Neural cell (in vitro differentiated cells): ENCODE results near the gene RALGDS. TPM values are rescaled to one million over a fixed set of nuclear protein-coding genes. Genes with fewer than 3 reads are reported as not detected.

Source experiments
- H2AFZ ChIP-seq: fragments of 200-600, 300-800 bp; sonication (generic), shearing (Covaris generic); 2 replicates; pipeline ENCODE4 v1.6.0; 2014; ENCODE audit warnings: low read depth, mild to moderate bottlenecking, antibody characterized with exemption, low read length, moderate library complexity
- H3F3A ChIP-seq: fragments of 200-600 bp; shearing (Covaris generic); 2 replicates; pipeline ENCODE4 v1.6.1; 2016; ENCODE audit warnings: mild to moderate bottlenecking, moderate library complexity, mixed read lengths, antibody characterized with exemption, low read length; ENCODE audit not compliant: insufficient read depth, poor library complexity, severe bottlenecking
- H3K27ac ChIP-seq: fragments of 200-600, 300-800 bp; sonication (generic), shearing (Covaris generic); 2 replicates; pipeline ENCODE4 v1.5.1; 2014; ENCODE audit warnings: mild to moderate bottlenecking, low read length, moderate library complexity
- H3K27me3 ChIP-seq: fragments of 300-800, 200-600 bp; sonication (generic), shearing (Covaris generic); 2 replicates; pipeline ENCODE4 v1.6.0; 2014; ENCODE audit warnings: mild to moderate bottlenecking, low read depth, low read length, moderate library complexity; ENCODE audit not compliant: insufficient read depth
- H3K36me3 ChIP-seq: fragments of 300-800, 200-600 bp; sonication (generic), shearing (Covaris generic); 2 replicates; pipeline ENCODE4 v1.5.1; 2014; ENCODE audit warnings: mild to moderate bottlenecking, antibody characterized with exemption, low read length, moderate library complexity; ENCODE audit not compliant: insufficient read depth
- H3K4me2 ChIP-seq: fragments of 300-800, 200-600 bp; sonication (generic), shearing (Covaris generic); 2 replicates; pipeline ENCODE4 v1.6.0; 2014; ENCODE audit warnings: mild to moderate bottlenecking, low read length
- H3K4me3 ChIP-seq: fragments of 300-800, 200-600 bp; sonication (generic), shearing (Covaris generic); 2 replicates; pipeline ENCODE4 v1.5.1; 2014; ENCODE audit warnings: mild to moderate bottlenecking, low read length, moderate library complexity
- H3K79me2 ChIP-seq: fragments of 200-600 bp; shearing (Covaris generic); replicated peaks from 2 replicates; pipeline ENCODE4 v1.6.0; 2014; ENCODE audit warnings: mild to moderate bottlenecking, low read length, moderate library complexity; ENCODE audit not compliant: insufficient read depth
- H3K9ac ChIP-seq: fragments of 300-800, 200-600 bp; sonication (generic), shearing (Covaris generic); 2 replicates; pipeline ENCODE4 v1.6.1; 2016; ENCODE audit warnings: mild to moderate bottlenecking, low read length, mixed read lengths
- H3K9me2 ChIP-seq: fragments of 200-600 bp; shearing (Covaris generic); 2 replicates; pipeline ENCODE4 v1.6.1; 2016; ENCODE audit warnings: mild to moderate bottlenecking, low read length, mixed read lengths; ENCODE audit not compliant: insufficient read depth
- H3K9me3 ChIP-seq: fragments of 200-600, 300-800 bp; sonication (generic), shearing (Covaris generic); 2 replicates; pipeline ENCODE4 v1.6.1; 2016; ENCODE audit warnings: mild to moderate bottlenecking, mixed run types, low read length, moderate library complexity, mixed read lengths
- H4K20me1 ChIP-seq: fragments of 200-600 bp; shearing (Covaris generic); 2 replicates; pipeline ENCODE4 v1.6.1; 2016; ENCODE audit warnings: mild to moderate bottlenecking, mixed run types; ENCODE audit not compliant: insufficient read depth
- EZH2 ChIP-seq: fragments of 200-600, 300-800 bp; shearing (Covaris generic), sonication (generic); IDR thresholded peaks from 2 replicates; pipeline ENCODE4 v1.6.1; 2014; ENCODE audit warnings: antibody characterized with exemption, low read length, borderline replicate concordance, mild to moderate bottlenecking; ENCODE audit not compliant: insufficient read depth, poor library complexity, severe bottlenecking
- MXI1 ChIP-seq: fragments of 450-650 bp; conservative IDR thresholded peaks from 2 replicates; pipeline ENCODE4 v1.6.1; 2014; ENCODE audit warnings: antibody characterized with exemption, mild to moderate bottlenecking; ENCODE audit not compliant: poor library complexity, severe bottlenecking
- RAD21 ChIP-seq: fragments of 450-650 bp; conservative IDR thresholded peaks from 2 replicates; pipeline ENCODE4 v1.6.1; 2014; ENCODE audit warnings: antibody characterized with exemption, mild to moderate bottlenecking, moderate library complexity
- REST ChIP-seq: IDR thresholded peaks from 2 replicates; pipeline ENCODE4 v1.6.1; 2012; ENCODE audit warnings: borderline replicate concordance
- SMC3 ChIP-seq: fragments of 450-650 bp; conservative IDR thresholded peaks from 2 replicates; pipeline ENCODE4 v1.6.1; 2014; ENCODE audit warnings: antibody characterized with exemption, mild to moderate bottlenecking, moderate library complexity; ENCODE audit not compliant: poor library complexity
- polyA plus RNA-seq: library from polyadenylated mRNA; depleted of rRNA; stranded (reverse); fragments of >200 nt; gene quantifications from 2 replicates; pipeline ENCODE4 v1.2.3, GENCODE V29; 2014
- small RNA-seq, 3 experiments: library from RNA; depleted of rRNA; stranded (forward); fragments of <200 nt; gene quantifications; one replicate each; pipeline ENCODE3, GENCODE V24; 2012

The RALGDS gene
- polyA plus RNA-seq, 1 donor from 2014 or later: 174 TPM

DNA sequence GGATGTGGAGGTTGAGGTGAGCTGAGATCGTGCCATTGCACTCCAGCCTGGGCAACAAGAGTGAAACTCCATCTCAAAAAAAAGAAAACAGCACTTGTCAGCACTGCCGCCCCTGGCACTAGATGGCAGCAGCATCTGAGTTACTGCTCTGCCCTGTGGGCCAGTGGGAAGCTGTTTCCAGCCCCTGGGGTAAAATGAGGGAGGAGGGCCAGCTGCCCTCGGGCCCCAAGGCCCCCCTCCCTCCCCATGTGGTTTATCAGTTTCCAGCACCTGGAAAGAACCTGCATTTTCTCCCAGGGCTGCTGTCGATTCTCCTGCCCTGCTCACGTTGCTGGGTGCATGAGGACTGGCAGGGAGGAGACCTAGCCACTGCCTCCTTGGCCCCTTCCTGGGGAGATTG, 72.4 kb downstream of the RALGDS start:
- no peak overlapping the region for H3K27ac ChIP-seq
- H3K36me3 ChIP-seq: no peaks in the 10 kb centered on the region
- H3K4me2 ChIP-seq: no peak overlapping the region
- H2AFZ ChIP-seq: no peak overlapping the region
- no peaks in the 10 kb centered on the region for H4K20me1 ChIP-seq
- no peaks in the 10 kb centered on the region for H3K9me3 ChIP-seq
- no peaks in the 10 kb centered on the region for H3K27me3 ChIP-seq
- no peaks in the 10 kb centered on the region for H3K9me2 ChIP-seq
- H3F3A ChIP-seq: no peaks in the 10 kb centered on the region
- H3K79me2 ChIP-seq: no peaks in the 10 kb centered on the region
- H3K9ac ChIP-seq: no peak overlapping the region
- TF ChIP-seq SMC3 (no peak), RAD21 (no peak), EZH2 (no peak), REST (no peak), MXI1 (no peak)
- H3K4me3 ChIP-seq: no peak overlapping the region

Small RNA genes within 50 kb of the gene (small RNA-seq; reads per million reads assigned to genes)
- gene MIR6877: 6.9 to 21.9 (median 19.8) reads per million in 3 experiments

Other genes starting within 250 kb of the RALGDS start
- gene AK8, start 243.0 kb downstream of the RALGDS start, polyA plus RNA-seq: 0.71 and 1.2 TPM in 2 replicates
- 4.6 and 5.2 TPM in 2 replicates for gene SPACA9, start 242.3 kb downstream of the RALGDS start, polyA plus RNA-seq
- 45.6 and 47.1 TPM in 2 replicates for gene TSC1, start 176.6 kb downstream of the RALGDS start, polyA plus RNA-seq
- gene GFI1B, start 142.5 kb downstream of the RALGDS start, polyA plus RNA-seq: not detected in 2 replicates
- 95.0 and 103 TPM in 2 replicates for gene GTF3C5, start 90.2 kb downstream of the RALGDS start, polyA plus RNA-seq
- 0.95 and 2.7 TPM in 2 replicates for gene CEL, start 59.3 kb downstream of the RALGDS start, polyA plus RNA-seq
- gene GBGT1, start 42.7 kb upstream of the RALGDS start, polyA plus RNA-seq: not detected in 2 replicates
- not detected in 2 replicates for gene OBP2B, start 88.0 kb upstream of the RALGDS start, polyA plus RNA-seq
- gene ABO, start 154.0 kb upstream of the RALGDS start, polyA plus RNA-seq: not detected in 2 replicates
- gene SURF6, start 214.9 kb upstream of the RALGDS start, polyA plus RNA-seq: 20.7 and 21.8 TPM in 2 replicates
- 57.5 and 62.5 TPM in 2 replicates for gene MED22, start 226.9 kb upstream of the RALGDS start, polyA plus RNA-seq
- 1,931 and 1,987 TPM in 2 replicates for gene RPL7A, start 227.0 kb upstream of the RALGDS start, polyA plus RNA-seq
- 32.3 and 37.8 TPM in 2 replicates for gene SURF1, start 235.2 kb upstream of the RALGDS start, polyA plus RNA-seq
- gene SURF2, start 235.3 kb upstream of the RALGDS start, polyA plus RNA-seq: 36.4 and 40.6 TPM in 2 replicates